Measurements from ENCODE around the gene PRR30. TPM values are rescaled to one million over a fixed set of nuclear protein-coding genes. Genes with fewer than 3 reads are reported as not detected.

The PRR30 gene
- total and polyA plus RNA-seq, 2 donors (not counting 1 experiment from before 2014, with no cell fraction given): not detected

GRCh38 chr2:27171351-27171848 lies 32.2 kb upstream of the PRR30 start:
- H3K4me1 Mint-ChIP-seq: peaks cover 7% of the 10 kb centered on the region

More at GRCh38 chr2:27171351-27171848, 32.2 kb upstream of the PRR30 start:
- Histone ChIP-seq H3K79me2 (ENCODE audit: control insufficient read depth, insufficient read depth, low read length) (no peaks in the 10 kb centered on the region), H3K4me3 (ENCODE audit: control extremely low read depth in 1 of 5, extremely low read depth in 1 of 5, insufficient read depth in 1 of 5, low read depth in 2 of 5, low read length in 4 of 5) (no peak overlapping the region), H3K27ac (ENCODE audit: low read length in 2 of 2) (no peak overlapping the region), H3K9ac (ENCODE audit: low read length) (no peak overlapping the region), H3K27me3 (replicated peaks in 1 of 4; ENCODE audit: control extremely low read depth in 1 of 4, control insufficient read depth in 3 of 4, insufficient read depth in 4 of 4, low read length in 3 of 4) (peaks cover 0 to 3% (median 0%) of the 10 kb centered on the region in 4 experiments), H4K20me1 (ENCODE audit: control insufficient read depth, insufficient read depth, low read length, poor library complexity, severe bottlenecking) (no peaks in the 10 kb centered on the region), H2AFZ (ENCODE audit: insufficient read depth, low read depth, low read length, poor library complexity, severe bottlenecking) (no peak overlapping the region), H3K4me1 (ENCODE audit: control insufficient read depth in 2 of 2, insufficient read depth in 2 of 2, low read length in 2 of 2) (peaks cover 7 to 10% of the 10 kb centered on the region in 2 donors), H3K9me3 (ENCODE audit: control extremely low read depth in 1 of 3, control insufficient read depth in 2 of 3, insufficient read depth in 1 of 3, low read length in 2 of 3) (no peaks in the 10 kb centered on the region), H3K4me2 (replicated peaks; ENCODE audit: low read depth, low read length, poor library complexity, severe bottlenecking) (no peak overlapping the region), H3K36me3 (replicated peaks in 1 of 2; ENCODE audit: control extremely low read depth in 1 of 2, control insufficient read depth in 1 of 2, extremely low read depth in 1 of 2, insufficient read depth in 2 of 2, low read length in 1 of 2) (no peaks in the 10 kb centered on the region)
- DNase-seq: no peak
- H3K27me3 Mint-ChIP-seq: peaks cover under 1% of the 10 kb centered on the region
- WGBS (ENCODE audit: insufficient coverage): 87% methylated on average over 7 of the region's 8 CpGs
- intact Hi-C loops (cut with micrococcal nuclease): no loop called here
- POLR2A ChIA-PET: no interaction called here
- H3K9me3 Mint-ChIP-seq (ENCODE audit: insufficient read depth): no peaks in the 10 kb centered on the region
- no peak for ATAC-seq (ENCODE audit: low read depth)
- CTCF ChIA-PET: interaction anchor here (0.7 to 2.1 kb wide), 9 partner anchors 12 to 212 kb away, joined by 3 to 10 read pairs (median 5); no protein-coding TSS in a partner anchor
- TF ChIP-seq EZH2 (IDR thresholded peaks at IDR 0.05; ENCODE audit: borderline replicate concordance, insufficient read depth, low read depth, low read length, poor library complexity, severe bottlenecking): no peak
- TF ChIP-seq, protein P1, sequence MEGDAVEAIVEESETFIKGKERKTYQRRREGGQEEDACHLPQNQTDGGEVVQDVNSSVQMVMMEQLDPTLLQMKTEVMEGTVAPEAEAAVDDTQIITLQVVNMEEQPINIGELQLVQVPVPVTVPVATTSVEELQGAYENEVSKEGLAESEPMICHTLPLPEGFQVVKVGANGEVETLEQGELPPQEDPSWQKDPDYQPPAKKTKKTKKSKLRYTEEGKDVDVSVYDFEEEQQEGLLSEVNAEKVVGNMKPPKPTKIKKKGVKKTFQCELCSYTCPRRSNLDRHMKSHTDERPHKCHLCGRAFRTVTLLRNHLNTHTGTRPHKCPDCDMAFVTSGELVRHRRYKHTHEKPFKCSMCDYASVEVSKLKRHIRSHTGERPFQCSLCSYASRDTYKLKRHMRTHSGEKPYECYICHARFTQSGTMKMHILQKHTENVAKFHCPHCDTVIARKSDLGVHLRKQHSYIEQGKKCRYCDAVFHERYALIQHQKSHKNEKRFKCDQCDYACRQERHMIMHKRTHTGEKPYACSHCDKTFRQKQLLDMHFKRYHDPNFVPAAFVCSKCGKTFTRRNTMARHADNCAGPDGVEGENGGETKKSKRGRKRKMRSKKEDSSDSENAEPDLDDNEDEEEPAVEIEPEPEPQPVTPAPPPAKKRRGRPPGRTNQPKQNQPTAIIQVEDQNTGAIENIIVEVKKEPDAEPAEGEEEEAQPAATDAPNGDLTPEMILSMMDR (IDR thresholded peaks at IDR 0.05): no peak
- no peak overlapping the region for H3K27ac Mint-ChIP-seq
- H3K4me3 Mint-ChIP-seq: no peak overlapping the region
